ENCODE results near the gene CHD1L.

The CHD1L gene

GRCh38 chr1:147245586-147246021 is 3.1 kb downstream of the CHD1L start:
- TF ChIP-seq CTCF (IDR thresholded peaks at IDR 0.05; ENCODE audit: control extremely low read depth, extremely low read depth, low read depth, missing control alignments), result no peak

DNA sequence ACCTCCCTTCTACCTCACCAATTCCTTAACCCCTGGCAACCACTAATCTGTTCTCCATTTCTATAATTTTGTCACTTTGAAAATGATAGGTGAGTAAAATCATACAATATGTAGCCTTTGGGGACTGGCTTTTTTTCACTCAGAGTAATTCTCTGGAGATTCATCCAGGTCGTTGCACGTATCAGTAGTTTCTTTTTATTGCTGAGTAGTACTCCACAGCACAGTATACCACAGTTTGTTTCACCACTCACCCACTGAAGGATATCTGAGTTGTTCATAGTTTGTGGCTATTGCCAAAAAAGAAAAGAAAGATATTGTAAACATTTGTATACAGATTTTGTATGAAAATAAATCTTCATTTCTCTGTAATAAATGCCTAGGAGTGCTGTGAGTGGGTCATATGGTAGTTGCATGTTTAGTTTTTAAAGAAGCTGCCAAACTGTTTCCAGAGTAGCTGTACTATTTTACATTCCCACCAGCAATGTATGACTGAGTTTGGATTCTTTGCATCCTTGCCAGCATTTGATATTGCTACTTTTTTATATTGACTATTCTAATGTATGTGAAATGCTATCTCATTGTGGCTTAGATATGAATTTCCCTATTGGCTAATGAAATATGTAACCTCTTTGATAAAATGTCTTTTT is 3.7 kb downstream of the CHD1L start:
- no peak for DNase-seq (ENCODE audit: extremely low spot score)
- ChIA-PET POLR2A (no interaction called here), CTCF (interaction anchor here (1.2 kb wide), 1 partner anchor 28 kb away, joined by 3 read pairs; no protein-coding TSS in a partner anchor)
- TF ChIP-seq CTCF (IDR thresholded peaks at IDR 0.05; ENCODE audit: control extremely low read depth, extremely low read depth, low read depth, missing control alignments), result no peak

More at GRCh38 chr1:147245586-147246021, 3.1 kb downstream of the CHD1L start:
- CTCF ChIA-PET, result no interaction called here
- DNase-seq (ENCODE audit: extremely low spot score), result no peak
- POLR2A ChIA-PET, result no interaction called here

DNA sequence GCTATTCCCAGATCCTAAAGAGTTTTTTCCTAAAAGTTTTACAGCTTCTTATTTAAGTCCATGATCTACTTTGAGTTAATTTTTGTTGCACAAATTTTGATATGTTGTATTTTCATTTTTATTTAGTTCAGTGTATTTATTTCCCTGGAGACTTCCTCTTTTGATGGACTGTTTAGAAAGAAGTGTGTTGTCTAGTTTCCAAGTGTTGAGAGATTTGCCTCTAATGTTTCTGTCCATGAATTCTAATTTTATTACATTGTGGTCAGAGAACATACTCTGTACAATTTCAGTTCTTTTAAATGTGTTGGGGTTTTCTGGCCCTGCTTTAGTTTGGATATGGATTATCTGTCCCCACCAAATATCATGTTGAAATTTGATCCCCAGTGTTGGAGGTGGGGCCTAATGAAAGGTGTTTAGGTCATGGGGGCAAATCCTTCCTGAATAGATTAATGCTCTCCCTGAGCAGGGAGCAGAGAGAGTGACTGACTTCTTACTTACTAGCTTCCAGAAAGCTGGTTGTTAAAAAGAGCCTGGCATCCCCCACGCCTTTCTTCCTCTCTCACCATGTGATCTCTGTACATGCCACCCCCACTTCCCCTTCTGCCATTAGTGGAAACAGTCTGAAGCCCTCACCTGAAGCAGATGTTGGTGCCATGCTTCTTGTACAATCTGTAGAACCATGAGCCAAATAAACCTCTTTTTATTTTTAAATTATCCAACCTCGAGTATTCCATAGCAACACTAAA is 4.6 kb downstream of the CHD1L start:
- TF ChIP-seq CTCF (IDR thresholded peaks at IDR 0.05; ENCODE audit: control extremely low read depth, extremely low read depth, low read depth, missing control alignments), result no peak
- ChIA-PET CTCF (interaction anchor here (1.2 to 1.3 kb wide), 3 partner anchors 22 to 75 kb away, joined by 3 read pairs; partner anchors contain the start of genes FMO5 and PRKAB2), POLR2A (no interaction called here)
- DNase-seq (ENCODE audit: extremely low spot score), result no peak

DNA sequence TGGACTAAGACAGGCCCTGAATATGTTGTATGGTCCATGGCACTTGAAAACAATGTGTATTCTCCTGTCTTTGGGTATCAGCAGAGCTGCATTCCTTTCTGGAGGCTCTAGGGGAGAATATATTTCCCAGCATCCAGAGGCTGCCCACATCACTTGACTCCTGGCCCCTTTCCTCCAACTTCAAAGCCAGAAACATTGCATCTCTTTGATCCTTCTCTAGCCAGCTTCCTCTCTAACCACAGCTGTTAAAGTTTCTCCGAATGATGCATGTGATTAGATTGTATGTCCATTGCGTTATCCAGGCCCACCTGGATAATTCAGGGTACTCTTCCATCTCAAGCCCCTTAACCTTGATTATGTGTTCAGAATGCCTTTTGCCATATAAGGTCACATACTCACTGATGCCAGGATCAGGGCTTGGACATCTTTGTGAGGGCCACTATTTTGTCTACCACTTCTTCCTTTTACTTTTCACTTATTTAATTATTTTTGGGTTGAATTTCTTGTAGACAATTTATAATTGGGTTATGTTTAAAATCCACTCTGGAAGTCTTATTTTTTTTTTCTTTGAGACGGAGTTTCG is 5.3 kb downstream of the CHD1L start:
- DNase-seq (ENCODE audit: extremely low spot score), result no peak
- CTCF ChIA-PET, result interaction anchor here (1.2 to 1.3 kb wide), 2 partner anchors 23 to 76 kb away, joined by 3 read pairs; partner anchors contain the start of genes FMO5 and PRKAB2
- no peak for TF ChIP-seq CTCF (IDR thresholded peaks at IDR 0.05; ENCODE audit: control extremely low read depth, extremely low read depth, low read depth, missing control alignments)
- POLR2A ChIA-PET, result no interaction called here

GRCh38 chr1:147252540-147252939 is 10.1 kb downstream of the CHD1L start:
- CTCF ChIA-PET, result interaction anchor here (1.3 to 3.1 kb wide), 4 partner anchors 9 to 29 kb away, joined by 3 to 17 read pairs (median 8); partner anchors contain the start of gene CHD1L

More at GRCh38 chr1:147252540-147252939, 10.1 kb downstream of the CHD1L start:
- no peak for TF ChIP-seq CTCF (IDR thresholded peaks at IDR 0.05; ENCODE audit: control extremely low read depth, extremely low read depth, low read depth, missing control alignments)
- POLR2A ChIA-PET, result no interaction called here
- no peak for DNase-seq (ENCODE audit: extremely low spot score)
